Duodenal mucosa (tissue), 2 donors: Measurements from ENCODE around the gene SSNA1.

Source experiments
- H3K27ac ChIP-seq: one replicate; pipeline ENCODE4 v1.7.0; 2013; ENCODE audit warnings: low read depth, low read length
- H3K27me3 ChIP-seq, 2 donors: one replicate each; pipeline ENCODE4 v1.7.0; 2013; ENCODE audit warnings: low read length in 2 of 2, control low read depth in 1 of 2; ENCODE audit not compliant: insufficient read depth in 2 of 2, control insufficient read depth in 1 of 2
- H3K36me3 ChIP-seq, 2 donors: one replicate each; pipeline ENCODE4 v1.7.0; 2013; ENCODE audit warnings: low read length in 2 of 2, control low read depth in 1 of 2; ENCODE audit not compliant: insufficient read depth in 2 of 2, control insufficient read depth in 1 of 2
- H3K4me1 ChIP-seq, 2 donors: one replicate each; pipeline ENCODE4 v1.7.0; 2013; ENCODE audit warnings: low read length in 2 of 2, control low read depth in 1 of 2; ENCODE audit not compliant: insufficient read depth in 2 of 2, control insufficient read depth in 1 of 2
- H3K4me3 ChIP-seq, 2 donors: one replicate each; pipeline ENCODE4 v1.7.0; 2013; ENCODE audit warnings: low read length in 2 of 2, low read depth in 1 of 2
- H3K9ac ChIP-seq, 2 donors: one replicate each; pipeline ENCODE4 v1.7.0; 2013; ENCODE audit warnings: low read length in 2 of 2, low read depth in 1 of 2
- H3K9me3 ChIP-seq, 2 donors: one replicate each; pipeline ENCODE4 v1.7.0; 2013; ENCODE audit warnings: low read length in 2 of 2, control low read depth in 1 of 2; ENCODE audit not compliant: control insufficient read depth in 1 of 2

Gene SSNA1

DNA sequence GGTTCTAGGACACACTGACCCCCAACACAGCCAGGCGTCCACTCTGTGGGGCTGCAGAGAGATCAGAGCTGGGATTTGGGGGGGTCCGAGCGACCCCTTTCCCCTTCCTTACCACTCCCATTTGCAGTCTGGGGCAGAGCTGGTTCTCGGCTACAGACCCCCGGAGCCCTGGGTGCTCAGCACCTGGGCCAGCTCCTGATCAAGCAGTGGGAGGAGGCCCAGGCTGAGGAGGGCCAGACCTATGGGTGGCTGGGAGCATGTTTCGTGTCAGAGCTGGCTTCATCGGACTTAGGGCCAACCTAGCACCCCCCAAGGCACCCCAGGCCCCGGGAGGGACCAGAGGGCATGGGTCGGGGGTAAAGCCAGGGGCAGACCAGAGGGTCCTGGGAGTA is 42.0 kb upstream of the SSNA1 start:
- Histone ChIP-seq H3K9me3 (no peaks in the 10 kb centered on the region), H3K27me3 (peaks cover 13 to 26% of the 10 kb centered on the region in 2 donors)

DNA sequence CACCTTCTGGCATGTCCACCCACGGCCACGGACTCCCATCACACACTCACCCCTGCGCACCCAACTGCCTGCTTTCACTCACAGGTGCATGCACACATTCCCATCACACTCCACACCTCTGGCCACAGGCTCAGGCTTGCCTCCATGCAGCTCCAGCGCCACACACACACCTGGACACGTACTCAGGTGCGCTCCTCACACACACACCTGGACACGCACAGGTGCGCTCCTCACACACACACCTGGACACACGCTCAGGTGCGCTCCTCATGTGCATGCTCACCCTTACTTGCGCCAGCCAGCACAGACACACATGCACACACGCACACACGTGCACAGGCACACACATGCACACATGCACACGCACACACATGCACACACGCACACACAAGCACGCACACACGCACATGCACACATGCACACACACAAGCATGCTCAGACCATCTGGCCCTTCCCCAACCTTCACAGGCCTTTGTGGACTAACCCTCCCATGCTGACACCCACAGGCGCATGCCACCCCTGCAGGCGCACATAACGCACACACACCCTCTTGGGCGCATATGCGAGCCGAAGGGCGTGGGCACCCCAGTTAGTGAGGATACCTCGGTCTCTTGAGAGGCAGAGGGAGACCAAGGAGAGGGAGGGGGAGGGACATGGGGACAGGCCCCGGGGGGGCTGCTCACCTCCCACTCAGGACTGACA is 41.2 kb upstream of the SSNA1 start:
- no peak overlapping the region for H3K9ac ChIP-seq
- H3K27ac ChIP-seq: no peak overlapping the region
- peaks cover 6 to 20% of the 10 kb centered on the region in 2 donors for H3K27me3 ChIP-seq
- no peak overlapping the region for H3K4me3 ChIP-seq
- H3K4me1 ChIP-seq: peaks cover 3 to 6% of the 10 kb centered on the region in 2 donors
- no peaks in the 10 kb centered on the region for H3K9me3 ChIP-seq
- no peaks in the 10 kb centered on the region for H3K36me3 ChIP-seq

More for the DNA sequence above, 42.0 kb upstream of the SSNA1 start:
- Histone ChIP-seq H3K9ac (no peak overlapping the region), H3K27ac (no peak overlapping the region), H3K4me3 (no peak overlapping the region), H3K4me1 (peaks cover 3 to 6% of the 10 kb centered on the region in 2 donors), H3K36me3 (no peaks in the 10 kb centered on the region)

GRCh38 chr9:137147793-137148160 is 40.7 kb upstream of the SSNA1 start:
- H3K9me3 ChIP-seq: no peaks in the 10 kb centered on the region
- H3K36me3 ChIP-seq: no peaks in the 10 kb centered on the region
- peaks cover 3 to 6% of the 10 kb centered on the region in 2 donors for H3K4me1 ChIP-seq
- H3K9ac ChIP-seq: no peak overlapping the region
- H3K4me3 ChIP-seq: no peak overlapping the region
- no peak overlapping the region for H3K27ac ChIP-seq
- H3K27me3 ChIP-seq: peaks cover 4 to 15% of the 10 kb centered on the region in 2 donors

DNA sequence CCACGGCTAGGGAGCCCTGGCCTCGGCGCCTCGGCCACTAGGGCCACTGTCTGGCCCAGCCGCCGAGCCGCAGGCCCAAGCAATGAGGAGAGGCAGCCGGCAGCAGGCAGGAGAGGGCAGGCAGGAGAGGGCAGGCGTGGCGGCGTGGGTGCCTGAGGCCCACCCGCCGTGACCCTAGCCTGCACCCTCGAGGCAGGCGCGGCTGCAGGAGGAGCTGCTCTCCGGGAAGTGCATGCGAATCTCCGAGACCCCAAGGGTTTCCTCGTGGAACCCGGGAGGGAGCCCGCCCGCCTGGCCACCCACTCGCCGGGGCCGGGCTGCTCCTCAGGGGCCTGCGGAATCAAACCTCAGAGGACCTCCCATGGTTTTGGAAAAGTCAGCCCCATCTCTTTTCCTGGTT is 40.2 kb upstream of the SSNA1 start:
- H3K36me3 ChIP-seq: no peaks in the 10 kb centered on the region
- no peaks in the 10 kb centered on the region for H3K9me3 ChIP-seq
- peaks cover 4 to 13% of the 10 kb centered on the region in 2 donors for H3K27me3 ChIP-seq
- no peak overlapping the region for H3K27ac ChIP-seq
- peaks cover 3 to 6% of the 10 kb centered on the region in 2 donors for H3K4me1 ChIP-seq
- H3K9ac ChIP-seq: no peak overlapping the region
- no peak overlapping the region for H3K4me3 ChIP-seq

DNA sequence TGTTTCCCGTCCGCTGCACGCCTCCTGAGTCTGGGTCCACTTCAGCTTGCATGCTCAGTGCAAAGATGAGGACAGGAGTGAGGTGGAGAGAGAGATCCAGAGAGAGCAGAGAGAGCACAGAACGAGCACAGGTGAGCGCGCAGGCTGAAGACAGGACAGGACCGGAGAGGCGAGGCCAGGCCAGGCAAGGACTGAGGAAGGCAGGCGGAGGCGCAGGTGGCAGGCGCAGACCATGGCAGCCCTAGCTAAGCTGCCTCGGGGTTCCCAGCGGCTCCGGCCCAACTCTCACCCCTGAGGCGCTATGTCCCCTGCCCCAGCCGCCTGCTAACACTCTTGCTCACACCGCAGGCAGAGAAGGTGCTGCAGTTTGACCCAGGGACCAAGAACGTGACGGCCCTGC is 39.8 kb upstream of the SSNA1 start:
- Histone ChIP-seq H3K27me3 (peaks cover 4 to 9% of the 10 kb centered on the region in 2 donors), H3K36me3 (no peaks in the 10 kb centered on the region), H3K4me3 (no peak overlapping the region), H3K9me3 (no peaks in the 10 kb centered on the region), H3K9ac (no peak overlapping the region), H3K4me1 (peaks cover 3 to 6% of the 10 kb centered on the region in 2 donors), H3K27ac (no peak overlapping the region)

- H3K36me3 ChIP-seq: no peaks in the 10 kb centered on the region
- H3K4me3 ChIP-seq: no peak overlapping the region
- no peaks in the 10 kb centered on the region for H3K9me3 ChIP-seq
- H3K9ac ChIP-seq: no peak overlapping the region
- H3K4me1 ChIP-seq: peaks cover 3 to 6% of the 10 kb centered on the region in 2 donors
- peaks cover 0 to 6% of the 10 kb centered on the region in 2 donors for H3K27me3 ChIP-seq
- no peak overlapping the region for H3K27ac ChIP-seq
Measured at GRCh38 chr9:137149363-137149762, 39.1 kb upstream of the SSNA1 start.

GRCh38 chr9:137149942-137150616 is 38.4 kb upstream of the SSNA1 start:
- no peak overlapping the region for H3K27ac ChIP-seq
- no peak overlapping the region for H3K4me3 ChIP-seq
- peaks cover 3 to 6% of the 10 kb centered on the region in 2 donors for H3K4me1 ChIP-seq
- no peaks in the 10 kb centered on the region for H3K9me3 ChIP-seq
- H3K9ac ChIP-seq: no peak overlapping the region
- H3K36me3 ChIP-seq: no peaks in the 10 kb centered on the region
- peaks cover 0 to 6% of the 10 kb centered on the region in 2 donors for H3K27me3 ChIP-seq

- no peaks in the 10 kb centered on the region for H3K36me3 ChIP-seq
- no peaks in the 10 kb centered on the region for H3K9me3 ChIP-seq
- peaks cover 3 to 6% of the 10 kb centered on the region in 2 donors for H3K4me1 ChIP-seq
- peaks cover under 1 to 6% of the 10 kb centered on the region in 2 donors for H3K27me3 ChIP-seq
- no peak overlapping the region for H3K27ac ChIP-seq
- H3K9ac ChIP-seq: no peak overlapping the region
- no peak overlapping the region for H3K4me3 ChIP-seq
Measured at GRCh38 chr9:137150617-137151457, 37.6 kb upstream of the SSNA1 start.

DNA sequence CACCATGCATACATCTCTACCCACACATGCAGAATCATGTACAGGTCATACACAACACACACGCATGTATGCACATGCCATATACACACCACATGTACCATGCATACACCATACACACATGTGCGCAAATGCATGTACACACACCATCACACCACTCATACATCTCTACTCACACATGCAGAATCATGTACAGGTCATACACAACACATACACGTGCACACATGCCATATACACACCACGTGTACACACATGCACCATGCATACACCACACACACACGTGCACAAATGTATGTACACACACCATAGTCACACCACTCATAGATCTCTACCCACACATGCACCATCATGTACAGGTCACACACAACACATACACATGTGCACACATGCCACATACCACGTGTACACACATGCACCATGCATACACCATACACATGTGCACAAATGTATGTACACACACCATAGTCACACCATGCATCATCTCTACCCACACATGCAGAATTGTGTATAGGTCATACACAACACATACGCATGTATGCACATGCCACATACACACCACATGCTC is 35.6 kb upstream of the SSNA1 start:
- no peak overlapping the region for H3K9ac ChIP-seq
- no peaks in the 10 kb centered on the region for H3K9me3 ChIP-seq
- H3K27me3 ChIP-seq: peaks cover 10 to 17% of the 10 kb centered on the region in 2 donors
- H3K36me3 ChIP-seq: no peaks in the 10 kb centered on the region
- H3K27ac ChIP-seq: no peak overlapping the region
- H3K4me3 ChIP-seq: no peak overlapping the region
- H3K4me1 ChIP-seq: peaks cover 10% of the 10 kb centered on the region in 2 donors
